HCEC 1CT (cell line): ENCODE measurements around the gene ZNF410.
"Not testable (repeated sequence)": the region's sequence is repeated elsewhere in the genome, so short reads cannot be mapped to it uniquely, and the experiment has no call there.

Source experiments
- DNase-seq: peaks from one replicate; pipeline ENCODE4 v3.0.0-alpha.2; 2017

ZNF410 gene

GRCh38 chr14:73887318-73887616 lies 608 bp downstream of the ZNF410 start:
- DNase-seq, result no peak

GRCh38 chr14:73887694-73888459 lies 1.2 kb downstream of the ZNF410 start:
- no peak for DNase-seq

GRCh38 chr14:73888460-73888725 lies 1.7 kb downstream of the ZNF410 start:
- no peak for DNase-seq

- no peak for DNase-seq
These were observed 2.3 kb downstream of the ZNF410 start for GRCh38 chr14:73888971-73889370.

- DNase-seq, result no peak
These were observed 2.7 kb downstream of the ZNF410 start for GRCh38 chr14:73889376-73889775.

GRCh38 chr14:73894180-73894687 lies 7.6 kb downstream of the ZNF410 start:
- DNase-seq, result not testable (repeated sequence)

- DNase-seq, result no peak
These were observed 9.3 kb downstream of the ZNF410 start for GRCh38 chr14:73895939-73896338.

GRCh38 chr14:73896521-73896920 lies 9.9 kb downstream of the ZNF410 start:
- DNase-seq, result peak; percentile 47

- peak; percentile 26 for DNase-seq
These were observed 16.4 kb downstream of the ZNF410 start for GRCh38 chr14:73903028-73903427.

GRCh38 chr14:73909681-73910080 lies 23.0 kb downstream of the ZNF410 start:
- no peak for DNase-seq

GRCh38 chr14:73913256-73913655 lies 26.6 kb downstream of the ZNF410 start:
- DNase-seq, result no peak

GRCh38 chr14:73916324-73916723 lies 29.7 kb downstream of the ZNF410 start:
- no peak for DNase-seq

GRCh38 chr14:73919457-73919856 lies 32.8 kb downstream of the ZNF410 start:
- not testable (repeated sequence) for DNase-seq

GRCh38 chr14:73924337-73924736 lies 37.7 kb downstream of the ZNF410 start:
- peak; percentile 34 for DNase-seq

GRCh38 chr14:73935666-73936065 lies 49.0 kb downstream of the ZNF410 start:
- peak; percentile 17 for DNase-seq

- DNase-seq, result no peak
These were observed 49.9 kb downstream of the ZNF410 start for GRCh38 chr14:73936548-73936947.

GRCh38 chr14:73937012-73937411 lies 50.4 kb downstream of the ZNF410 start:
- no peak for DNase-seq

GRCh38 chr14:73942180-73942579 lies 55.5 kb downstream of the ZNF410 start:
- no peak for DNase-seq

GRCh38 chr14:73943083-73943482 lies 56.4 kb downstream of the ZNF410 start:
- peak; percentile 80 for DNase-seq

- DNase-seq, result no peak
These were observed 57.9 kb downstream of the ZNF410 start for GRCh38 chr14:73944432-73945158.

- DNase-seq, result no peak
These were observed 58.6 kb downstream of the ZNF410 start for GRCh38 chr14:73945159-73945670.

- DNase-seq, result peak; percentile 97
These were observed 63.4 kb downstream of the ZNF410 start, which contains the start of the genes COQ6 and FAM161B for GRCh38 chr14:73949752-73950734. Gene COQ6, plus strand, starts transcription at chr14:73950302. Its CDS starts 31 bp downstream, at chr14:73950333. Gene FAM161B, minus strand, starts transcription at chr14:73950094. Its CDS starts 68 bp downstream, at chr14:73950026.

- no peak for DNase-seq
These were observed 67.1 kb downstream of the ZNF410 start for GRCh38 chr14:73953731-73954130.
